ENCODE results near the gene CERT1.

GRCh38 chr5:75463726-75464125 lies 47.7 kb downstream of the CERT1 start:
- TF ChIP-seq CTCF (IDR thresholded peaks at IDR 0.05) (no peak), POLR2A (IDR thresholded peaks at IDR 0.05) (no peak)
